Neural cell (in vitro differentiated cells): ENCODE data around the gene DPP3. TPM values are rescaled to one million over a fixed set of nuclear protein-coding genes. Genes with fewer than 3 reads are reported as not detected.
A peak's percentile ranks its signal among the peaks of the same experiment; 100 is the strongest.

Experiments used
- H2AFZ ChIP-seq: fragments of 200-600, 300-800 bp; sonication (generic), shearing (Covaris generic); 2 replicates; pipeline ENCODE4 v1.6.0; 2014; ENCODE audit warnings: low read depth, mild to moderate bottlenecking, antibody characterized with exemption, low read length, moderate library complexity
- H3F3A ChIP-seq: fragments of 200-600 bp; shearing (Covaris generic); 2 replicates; pipeline ENCODE4 v1.6.1; 2016; ENCODE audit warnings: mild to moderate bottlenecking, moderate library complexity, mixed read lengths, antibody characterized with exemption, low read length; ENCODE audit not compliant: insufficient read depth, poor library complexity, severe bottlenecking
- H3K27ac ChIP-seq: fragments of 200-600, 300-800 bp; sonication (generic), shearing (Covaris generic); 2 replicates; pipeline ENCODE4 v1.5.1; 2014; ENCODE audit warnings: mild to moderate bottlenecking, low read length, moderate library complexity
- H3K27me3 ChIP-seq: fragments of 300-800, 200-600 bp; sonication (generic), shearing (Covaris generic); 2 replicates; pipeline ENCODE4 v1.6.0; 2014; ENCODE audit warnings: mild to moderate bottlenecking, low read depth, low read length, moderate library complexity; ENCODE audit not compliant: insufficient read depth
- H3K36me3 ChIP-seq: fragments of 300-800, 200-600 bp; sonication (generic), shearing (Covaris generic); 2 replicates; pipeline ENCODE4 v1.5.1; 2014; ENCODE audit warnings: mild to moderate bottlenecking, antibody characterized with exemption, low read length, moderate library complexity; ENCODE audit not compliant: insufficient read depth
- H3K4me2 ChIP-seq: fragments of 300-800, 200-600 bp; sonication (generic), shearing (Covaris generic); 2 replicates; pipeline ENCODE4 v1.6.0; 2014; ENCODE audit warnings: mild to moderate bottlenecking, low read length
- H3K4me3 ChIP-seq: fragments of 300-800, 200-600 bp; sonication (generic), shearing (Covaris generic); 2 replicates; pipeline ENCODE4 v1.5.1; 2014; ENCODE audit warnings: mild to moderate bottlenecking, low read length, moderate library complexity
- H3K79me2 ChIP-seq: fragments of 200-600 bp; shearing (Covaris generic); replicated peaks from 2 replicates; pipeline ENCODE4 v1.6.0; 2014; ENCODE audit warnings: mild to moderate bottlenecking, low read length, moderate library complexity; ENCODE audit not compliant: insufficient read depth
- H3K9ac ChIP-seq: fragments of 300-800, 200-600 bp; sonication (generic), shearing (Covaris generic); 2 replicates; pipeline ENCODE4 v1.6.1; 2016; ENCODE audit warnings: mild to moderate bottlenecking, low read length, mixed read lengths
- H3K9me2 ChIP-seq: fragments of 200-600 bp; shearing (Covaris generic); 2 replicates; pipeline ENCODE4 v1.6.1; 2016; ENCODE audit warnings: mild to moderate bottlenecking, low read length, mixed read lengths; ENCODE audit not compliant: insufficient read depth
- H3K9me3 ChIP-seq: fragments of 200-600, 300-800 bp; sonication (generic), shearing (Covaris generic); 2 replicates; pipeline ENCODE4 v1.6.1; 2016; ENCODE audit warnings: mild to moderate bottlenecking, mixed run types, low read length, moderate library complexity, mixed read lengths
- H4K20me1 ChIP-seq: fragments of 200-600 bp; shearing (Covaris generic); 2 replicates; pipeline ENCODE4 v1.6.1; 2016; ENCODE audit warnings: mild to moderate bottlenecking, mixed run types; ENCODE audit not compliant: insufficient read depth
- EP300 ChIP-seq: fragments of 450-650 bp; conservative IDR thresholded peaks from 2 replicates; pipeline ENCODE4 v1.6.1; 2014; ENCODE audit warnings: antibody characterized with exemption, mild to moderate bottlenecking, moderate library complexity; ENCODE audit not compliant: poor library complexity, severe bottlenecking
- EZH2 ChIP-seq: fragments of 200-600, 300-800 bp; shearing (Covaris generic), sonication (generic); IDR thresholded peaks from 2 replicates; pipeline ENCODE4 v1.6.1; 2014; ENCODE audit warnings: antibody characterized with exemption, low read length, borderline replicate concordance, mild to moderate bottlenecking; ENCODE audit not compliant: insufficient read depth, poor library complexity, severe bottlenecking
- MXI1 ChIP-seq: fragments of 450-650 bp; conservative IDR thresholded peaks from 2 replicates; pipeline ENCODE4 v1.6.1; 2014; ENCODE audit warnings: antibody characterized with exemption, mild to moderate bottlenecking; ENCODE audit not compliant: poor library complexity, severe bottlenecking
- POLR2AphosphoS5 ChIP-seq: IDR thresholded peaks from 2 replicates; pipeline ENCODE4 v1.6.1; 2012
- RAD21 ChIP-seq: fragments of 450-650 bp; conservative IDR thresholded peaks from 2 replicates; pipeline ENCODE4 v1.6.1; 2014; ENCODE audit warnings: antibody characterized with exemption, mild to moderate bottlenecking, moderate library complexity
- REST ChIP-seq: IDR thresholded peaks from 2 replicates; pipeline ENCODE4 v1.6.1; 2012; ENCODE audit warnings: borderline replicate concordance
- SMC3 ChIP-seq: fragments of 450-650 bp; conservative IDR thresholded peaks from 2 replicates; pipeline ENCODE4 v1.6.1; 2014; ENCODE audit warnings: antibody characterized with exemption, mild to moderate bottlenecking, moderate library complexity; ENCODE audit not compliant: poor library complexity
- TAF1 ChIP-seq: IDR thresholded peaks from 2 replicates; pipeline ENCODE4 v1.6.1; 2012; ENCODE audit warnings: low read depth
- polyA plus RNA-seq: library from polyadenylated mRNA; depleted of rRNA; stranded (reverse); fragments of >200 nt; gene quantifications from 2 replicates; pipeline ENCODE4 v1.2.3, GENCODE V29; 2014
- TF ChIP-seq, protein P1 (sequence below): fragments of 450-650 bp; IDR thresholded peaks from 2 replicates; pipeline ENCODE4 v1.5.1; 2014; ENCODE audit warnings: antibody characterized with exemption, mild to moderate bottlenecking, moderate library complexity; ENCODE audit not compliant: poor library complexity, severe bottlenecking

Gene DPP3
- polyA plus RNA-seq, 1 donor from 2014 or later, result 71.7 TPM

DNA sequence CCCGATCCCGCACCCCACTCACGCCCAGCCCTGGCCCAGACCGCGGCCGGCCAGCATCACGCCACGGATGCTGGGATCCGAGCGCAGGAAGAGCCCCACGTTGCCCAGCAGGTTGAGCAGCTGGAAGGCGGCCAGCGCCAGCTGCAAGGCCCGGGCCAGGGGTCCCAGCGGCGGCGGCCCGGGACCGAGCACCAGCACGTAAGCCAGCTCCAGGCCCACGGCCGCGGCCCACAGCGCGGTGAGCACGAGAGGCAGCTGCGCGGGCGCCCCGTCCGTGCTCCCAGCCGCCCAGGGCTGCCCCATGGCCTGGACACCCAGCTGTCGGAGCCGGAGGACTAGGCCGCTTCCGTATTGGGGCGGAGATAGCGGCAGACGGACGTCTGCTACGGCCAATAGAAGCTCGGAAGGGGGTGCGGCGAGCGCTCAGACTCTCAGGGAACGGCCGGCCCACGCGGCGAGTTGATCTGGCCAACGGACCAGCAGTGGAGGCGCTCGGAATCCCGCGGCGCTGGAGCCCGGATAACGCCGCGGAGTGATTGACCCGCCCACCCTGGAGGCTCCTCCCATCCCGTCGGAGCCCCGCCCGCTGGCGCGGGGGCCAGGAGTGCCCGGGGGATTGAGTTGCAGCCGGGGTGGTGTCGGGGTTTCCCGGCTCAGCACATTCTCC, 65.6 kb downstream of the DPP3 start, which contains the start of gene ZDHHC24:
ZDHHC24 (minus strand) TSS at position 348 of the 667 bp plus-strand sequence; CDS start at position 303, 45 bp downstream.
- peak within 1 kb of the TSS; percentile 86 for H3K9ac ChIP-seq
- peak within 1 kb of the TSS; percentile 87 for H3K4me2 ChIP-seq
- no peaks in the 10 kb centered on the region for H3K36me3 ChIP-seq
- H3K79me2 ChIP-seq, result no peaks in the 10 kb centered on the region
- H3K9me3 ChIP-seq, result no peaks in the 10 kb centered on the region
- no peaks in the 10 kb centered on the region for H3F3A ChIP-seq
- H2AFZ ChIP-seq, result peak within 1 kb of the TSS; percentile 48
- peak within 1 kb of the TSS; percentile 81 for H3K4me3 ChIP-seq
- TF ChIP-seq EZH2 (no peak), RAD21 (peak; percentile 47), POLR2AphosphoS5 (peak; percentile 56), REST (no peak), MXI1 (peak; percentile 75), SMC3 (peak; percentile 54), EP300 (no peak), TAF1 (peak; percentile 69)
- TF ChIP-seq, protein P1, sequence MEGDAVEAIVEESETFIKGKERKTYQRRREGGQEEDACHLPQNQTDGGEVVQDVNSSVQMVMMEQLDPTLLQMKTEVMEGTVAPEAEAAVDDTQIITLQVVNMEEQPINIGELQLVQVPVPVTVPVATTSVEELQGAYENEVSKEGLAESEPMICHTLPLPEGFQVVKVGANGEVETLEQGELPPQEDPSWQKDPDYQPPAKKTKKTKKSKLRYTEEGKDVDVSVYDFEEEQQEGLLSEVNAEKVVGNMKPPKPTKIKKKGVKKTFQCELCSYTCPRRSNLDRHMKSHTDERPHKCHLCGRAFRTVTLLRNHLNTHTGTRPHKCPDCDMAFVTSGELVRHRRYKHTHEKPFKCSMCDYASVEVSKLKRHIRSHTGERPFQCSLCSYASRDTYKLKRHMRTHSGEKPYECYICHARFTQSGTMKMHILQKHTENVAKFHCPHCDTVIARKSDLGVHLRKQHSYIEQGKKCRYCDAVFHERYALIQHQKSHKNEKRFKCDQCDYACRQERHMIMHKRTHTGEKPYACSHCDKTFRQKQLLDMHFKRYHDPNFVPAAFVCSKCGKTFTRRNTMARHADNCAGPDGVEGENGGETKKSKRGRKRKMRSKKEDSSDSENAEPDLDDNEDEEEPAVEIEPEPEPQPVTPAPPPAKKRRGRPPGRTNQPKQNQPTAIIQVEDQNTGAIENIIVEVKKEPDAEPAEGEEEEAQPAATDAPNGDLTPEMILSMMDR, result no peak
- no peaks in the 10 kb centered on the region for H3K9me2 ChIP-seq
- H3K27me3 ChIP-seq, result no peaks in the 10 kb centered on the region
- no peak within 1 kb of the TSS for H3K27ac ChIP-seq
- no peaks in the 10 kb centered on the region for H4K20me1 ChIP-seq

DNA sequence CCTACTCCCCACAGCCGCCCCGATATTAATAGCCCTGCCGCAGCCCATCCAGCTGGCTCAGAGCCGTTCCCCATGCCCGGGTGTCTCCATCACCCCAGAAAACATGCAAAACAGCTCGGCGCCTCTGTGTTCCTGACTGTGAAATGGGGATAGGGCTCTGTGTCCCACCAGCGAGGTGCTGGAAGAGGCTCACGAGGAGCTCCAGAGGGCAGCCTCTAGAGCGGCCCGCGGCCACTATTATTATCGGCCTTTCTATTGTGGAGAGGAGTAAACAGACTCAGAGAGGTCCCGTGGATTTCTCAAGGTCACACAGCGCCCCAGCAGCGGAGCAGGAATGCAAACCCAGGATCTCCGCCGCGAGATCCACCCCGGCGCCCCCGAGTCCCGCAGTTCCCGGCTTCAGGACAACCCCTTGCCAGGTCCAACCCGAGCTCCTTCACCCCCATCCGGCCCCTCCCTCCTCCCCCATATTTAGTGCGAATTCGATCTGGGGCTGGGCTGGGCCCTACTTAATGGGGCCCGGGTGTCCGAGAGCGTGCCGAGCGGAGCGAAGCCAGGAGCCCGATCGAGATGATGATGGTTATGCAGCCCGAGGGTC, 66.2 kb downstream of the DPP3 start, which contains the start of gene ACTN3:
ACTN3 (plus strand) TSS at position 536 of the 598 bp plus-strand sequence; CDS start at position 571, 35 bp downstream.
- no peak for TF ChIP-seq RAD21
- no peak for TF ChIP-seq MXI1
- TF ChIP-seq REST, result peak; percentile 27
- no peaks in the 10 kb centered on the region for H3K79me2 ChIP-seq
- H3K4me2 ChIP-seq, result peak within 1 kb of the TSS; percentile 87
- peak within 1 kb of the TSS; percentile 86 for H3K9ac ChIP-seq
- peak within 1 kb of the TSS; percentile 48 for H2AFZ ChIP-seq
- peak within 1 kb of the TSS; percentile 81 for H3K4me3 ChIP-seq
- H4K20me1 ChIP-seq, result no peaks in the 10 kb centered on the region
- no peak within 1 kb of the TSS for H3K27ac ChIP-seq
- no peaks in the 10 kb centered on the region for H3K36me3 ChIP-seq
- no peaks in the 10 kb centered on the region for H3F3A ChIP-seq
- H3K9me2 ChIP-seq, result no peaks in the 10 kb centered on the region
- H3K27me3 ChIP-seq, result no peaks in the 10 kb centered on the region
- no peaks in the 10 kb centered on the region for H3K9me3 ChIP-seq
